Panc1 (cell line): ENCODE results near the gene MTF1.

ENCODE experiments used
- CTCF ChIP-seq: fragments of 450-650 bp; IDR thresholded peaks from 2 replicates; pipeline ENCODE4 v1.5.1; 2017; ENCODE audit warnings: mild to moderate bottlenecking
- POLR2AphosphoS5 ChIP-seq: IDR thresholded peaks from 2 replicates; pipeline ENCODE4 v1.6.1; 2012; ENCODE audit warnings: mild to moderate bottlenecking, low read depth, low read length, moderate library complexity
- TF ChIP-seq, protein P1 (sequence below), 2 experiments: IDR thresholded peaks; 2 replicates each; pipeline ENCODE4 v1.6.1; 2011 to 2012; ENCODE audit warnings: low read depth in 2 of 2, control low read depth in 1 of 2, low read length in 1 of 2, mild to moderate bottlenecking in 1 of 2, moderate library complexity in 1 of 2; ENCODE audit not compliant: insufficient read depth in 1 of 2

GRCh38 chr1:37883671-37884070, 24.3 kb upstream of the MTF1 start:
- no peak for TF ChIP-seq CTCF
- no peak for TF ChIP-seq POLR2AphosphoS5
- TF ChIP-seq, protein P1, sequence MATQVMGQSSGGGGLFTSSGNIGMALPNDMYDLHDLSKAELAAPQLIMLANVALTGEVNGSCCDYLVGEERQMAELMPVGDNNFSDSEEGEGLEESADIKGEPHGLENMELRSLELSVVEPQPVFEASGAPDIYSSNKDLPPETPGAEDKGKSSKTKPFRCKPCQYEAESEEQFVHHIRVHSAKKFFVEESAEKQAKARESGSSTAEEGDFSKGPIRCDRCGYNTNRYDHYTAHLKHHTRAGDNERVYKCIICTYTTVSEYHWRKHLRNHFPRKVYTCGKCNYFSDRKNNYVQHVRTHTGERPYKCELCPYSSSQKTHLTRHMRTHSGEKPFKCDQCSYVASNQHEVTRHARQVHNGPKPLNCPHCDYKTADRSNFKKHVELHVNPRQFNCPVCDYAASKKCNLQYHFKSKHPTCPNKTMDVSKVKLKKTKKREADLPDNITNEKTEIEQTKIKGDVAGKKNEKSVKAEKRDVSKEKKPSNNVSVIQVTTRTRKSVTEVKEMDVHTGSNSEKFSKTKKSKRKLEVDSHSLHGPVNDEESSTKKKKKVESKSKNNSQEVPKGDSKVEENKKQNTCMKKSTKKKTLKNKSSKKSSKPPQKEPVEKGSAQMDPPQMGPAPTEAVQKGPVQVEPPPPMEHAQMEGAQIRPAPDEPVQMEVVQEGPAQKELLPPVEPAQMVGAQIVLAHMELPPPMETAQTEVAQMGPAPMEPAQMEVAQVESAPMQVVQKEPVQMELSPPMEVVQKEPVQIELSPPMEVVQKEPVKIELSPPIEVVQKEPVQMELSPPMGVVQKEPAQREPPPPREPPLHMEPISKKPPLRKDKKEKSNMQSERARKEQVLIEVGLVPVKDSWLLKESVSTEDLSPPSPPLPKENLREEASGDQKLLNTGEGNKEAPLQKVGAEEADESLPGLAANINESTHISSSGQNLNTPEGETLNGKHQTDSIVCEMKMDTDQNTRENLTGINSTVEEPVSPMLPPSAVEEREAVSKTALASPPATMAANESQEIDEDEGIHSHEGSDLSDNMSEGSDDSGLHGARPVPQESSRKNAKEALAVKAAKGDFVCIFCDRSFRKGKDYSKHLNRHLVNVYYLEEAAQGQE (IDR thresholded peaks at IDR 0.05; ENCODE audit: insufficient read depth in 1 of 2, low read depth in 2 of 2, low read length in 1 of 2) = no peak
